OCI-LY3 (cell line): ENCODE results near the gene RPL12.

Experiments used
- EZH2phosphoT487 ChIP-seq: fragments of 200-600 bp; shearing (Covaris generic); IDR thresholded peaks from 2 replicates; pipeline ENCODE4 v1.6.1; 2018; ENCODE audit warnings: antibody characterized with exemption, mixed run types, low read depth
- TF ChIP-seq, protein P1 (sequence below): fragments of 200-600, 300-600 bp; sonication (generic); IDR thresholded peaks from 2 replicates; pipeline ENCODE4 v1.5.1; 2014; ENCODE audit warnings: antibody characterized with exemption, low read length, low read depth

DNA sequence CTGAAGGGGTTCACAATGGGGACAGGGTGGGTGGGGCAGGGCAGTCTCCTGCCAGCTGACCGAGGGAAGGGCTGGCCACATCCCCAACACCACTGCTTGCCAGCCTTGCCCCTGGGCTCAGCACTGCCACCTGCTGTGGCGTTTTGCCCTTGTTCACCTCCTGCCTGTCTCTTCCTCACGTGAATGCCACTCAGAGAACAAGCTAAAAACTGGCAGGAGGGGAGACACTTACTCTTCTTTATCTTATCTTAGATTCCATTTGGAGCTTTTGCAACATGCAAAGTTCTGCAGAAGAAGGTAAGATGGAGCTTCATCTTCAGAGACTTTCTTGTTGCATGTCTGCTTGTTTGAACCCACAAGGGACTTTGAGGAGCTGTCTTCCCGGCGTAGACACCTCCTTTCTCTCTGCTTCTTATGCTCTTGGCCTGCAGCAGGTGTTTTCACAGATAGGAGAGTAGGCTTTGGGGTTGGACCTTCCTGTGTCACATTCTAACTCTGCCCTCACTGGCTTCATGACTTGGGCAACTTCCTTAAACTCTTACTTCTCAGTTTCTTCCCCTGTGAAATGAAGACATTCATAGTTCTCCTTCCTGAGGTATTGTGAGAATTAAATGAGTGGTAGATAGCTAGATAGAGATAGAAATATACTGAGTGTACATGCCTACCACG lies 4.3 kb upstream of the RPL12 start:
- TF ChIP-seq, protein P1, sequence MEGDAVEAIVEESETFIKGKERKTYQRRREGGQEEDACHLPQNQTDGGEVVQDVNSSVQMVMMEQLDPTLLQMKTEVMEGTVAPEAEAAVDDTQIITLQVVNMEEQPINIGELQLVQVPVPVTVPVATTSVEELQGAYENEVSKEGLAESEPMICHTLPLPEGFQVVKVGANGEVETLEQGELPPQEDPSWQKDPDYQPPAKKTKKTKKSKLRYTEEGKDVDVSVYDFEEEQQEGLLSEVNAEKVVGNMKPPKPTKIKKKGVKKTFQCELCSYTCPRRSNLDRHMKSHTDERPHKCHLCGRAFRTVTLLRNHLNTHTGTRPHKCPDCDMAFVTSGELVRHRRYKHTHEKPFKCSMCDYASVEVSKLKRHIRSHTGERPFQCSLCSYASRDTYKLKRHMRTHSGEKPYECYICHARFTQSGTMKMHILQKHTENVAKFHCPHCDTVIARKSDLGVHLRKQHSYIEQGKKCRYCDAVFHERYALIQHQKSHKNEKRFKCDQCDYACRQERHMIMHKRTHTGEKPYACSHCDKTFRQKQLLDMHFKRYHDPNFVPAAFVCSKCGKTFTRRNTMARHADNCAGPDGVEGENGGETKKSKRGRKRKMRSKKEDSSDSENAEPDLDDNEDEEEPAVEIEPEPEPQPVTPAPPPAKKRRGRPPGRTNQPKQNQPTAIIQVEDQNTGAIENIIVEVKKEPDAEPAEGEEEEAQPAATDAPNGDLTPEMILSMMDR, result peak; percentile 54
- no peak for TF ChIP-seq EZH2phosphoT487
